Inflammatory macrophage treated with lipopolysaccharide for 1 hour (primary cell): Measurements from ENCODE around the gene CDX2.
"Not testable (repeated sequence)": the region's sequence is repeated elsewhere in the genome, so short reads cannot be mapped to it uniquely, and the experiment has no call there.

Source experiments
- DNase-seq, 2 donors: peaks; one replicate each; pipeline ENCODE4 v3.0.0-alpha.2; 2020 to 2022

The CDX2 gene

GRCh38 chr13:27964206-27964605 is 4.9 kb downstream of the CDX2 start:
- not testable (repeated sequence) for DNase-seq

- DNase-seq: no peak
These were observed 5.6 kb downstream of the CDX2 start for GRCh38 chr13:27963491-27963890.

GRCh38 chr13:27962982-27963381 is 6.1 kb downstream of the CDX2 start:
- no peak for DNase-seq

DNA sequence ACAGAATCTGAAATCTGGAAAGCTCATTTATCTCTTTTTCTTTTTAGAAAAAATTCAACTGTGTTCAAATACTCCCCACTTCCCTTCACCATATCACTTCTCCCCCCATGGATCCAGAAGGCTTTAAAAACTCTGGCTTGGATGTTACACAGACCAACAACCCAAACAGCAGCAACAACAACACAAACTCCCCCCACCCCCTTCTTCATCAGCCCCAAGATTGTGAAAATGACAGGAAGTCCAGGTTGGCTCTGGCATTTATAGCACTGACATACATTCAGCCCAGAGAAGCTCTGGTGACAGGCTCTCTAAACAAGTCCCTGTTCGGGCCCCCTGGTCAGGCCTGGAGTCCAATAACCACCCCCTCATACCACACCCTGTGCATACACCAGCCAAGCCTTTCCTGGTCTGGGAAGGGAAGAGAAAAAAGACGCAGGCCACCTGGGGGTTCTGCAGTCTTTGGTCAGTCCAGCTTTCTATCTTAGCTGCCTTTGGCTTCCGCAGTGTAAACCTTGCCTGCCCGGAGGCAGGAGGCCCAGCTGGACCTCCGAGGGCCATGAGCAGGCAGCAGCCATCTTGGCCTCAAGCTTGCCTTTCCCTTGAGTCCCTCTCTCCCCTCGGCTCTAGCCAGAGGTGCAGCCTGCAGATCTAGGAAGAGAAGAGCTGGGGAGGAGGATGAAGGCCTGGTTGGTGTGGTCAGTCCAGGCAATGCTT is 6.8 kb downstream of the CDX2 start:
- no peak for DNase-seq

- DNase-seq: peak; percentile 39 to 41
These were observed 7.7 kb downstream of the CDX2 start for GRCh38 chr13:27961227-27962085.

- peak; percentile 27 to 62 for DNase-seq
These were observed 8.5 kb downstream of the CDX2 start for GRCh38 chr13:27960362-27961226.

- no peak for DNase-seq
These were observed 9.1 kb downstream of the CDX2 start for GRCh38 chr13:27959976-27960361.

DNA sequence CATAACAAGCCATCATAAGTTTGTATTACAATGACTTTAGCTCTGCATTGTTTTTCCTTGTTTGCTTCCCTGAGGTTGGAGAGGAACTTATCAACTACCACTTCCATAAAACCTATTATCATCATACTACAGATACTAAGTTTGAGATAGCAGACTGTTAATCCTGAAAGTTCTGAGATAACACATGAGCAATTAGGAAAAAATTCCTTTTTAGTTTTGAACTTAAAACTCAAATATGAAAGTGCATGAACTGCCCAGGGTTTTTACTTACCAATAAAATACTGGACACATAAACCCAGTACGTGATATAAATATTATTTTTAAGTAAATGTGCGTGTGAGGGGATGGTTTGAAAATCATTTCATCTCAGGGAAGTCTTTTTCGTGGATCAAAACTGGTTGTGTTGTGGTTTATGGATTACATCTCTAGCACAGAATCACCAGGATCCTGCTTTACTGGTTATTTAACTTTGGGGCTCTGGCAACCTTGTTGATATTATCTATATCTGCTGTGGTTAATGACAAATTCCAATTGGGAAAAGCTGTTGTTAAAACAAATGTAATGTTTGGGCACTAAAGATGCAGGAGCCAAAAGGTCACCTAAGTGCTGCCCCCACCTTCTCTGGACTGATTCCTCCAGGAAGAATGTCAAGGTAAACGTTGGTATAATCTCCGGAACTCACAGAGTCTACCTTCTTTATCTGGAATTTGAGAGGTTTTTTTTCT is 12.4 kb downstream of the CDX2 start:
- no peak for DNase-seq

DNA sequence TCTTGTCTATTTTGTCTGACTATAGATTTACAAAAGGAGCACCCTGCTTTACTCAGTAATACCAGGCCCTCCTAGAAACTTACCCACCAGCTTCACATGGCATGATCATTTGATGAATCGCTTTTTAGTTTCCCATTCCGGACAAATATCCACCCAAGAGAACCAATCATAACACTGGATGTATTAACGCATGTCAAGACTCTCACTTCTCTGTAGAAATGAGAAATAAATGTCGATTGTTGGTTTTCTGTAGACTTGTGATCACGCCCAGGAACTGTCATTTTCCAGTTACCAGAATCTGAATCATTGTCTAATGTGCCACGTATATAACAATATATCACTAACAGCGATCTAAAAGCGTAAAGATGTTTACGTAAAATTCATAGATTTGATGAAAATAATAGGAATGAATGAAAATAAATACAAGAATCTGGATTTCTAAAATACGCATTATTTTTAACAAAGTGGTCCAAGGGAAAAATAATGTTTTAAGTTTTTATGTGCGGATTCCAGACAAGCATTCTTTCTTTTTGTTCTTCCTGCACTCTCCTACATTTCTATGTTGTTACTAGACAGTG is 14.0 kb downstream of the CDX2 start:
- no peak for DNase-seq

- no peak for DNase-seq
These were observed 14.7 kb downstream of the CDX2 start for GRCh38 chr13:27954406-27954851.

DNA sequence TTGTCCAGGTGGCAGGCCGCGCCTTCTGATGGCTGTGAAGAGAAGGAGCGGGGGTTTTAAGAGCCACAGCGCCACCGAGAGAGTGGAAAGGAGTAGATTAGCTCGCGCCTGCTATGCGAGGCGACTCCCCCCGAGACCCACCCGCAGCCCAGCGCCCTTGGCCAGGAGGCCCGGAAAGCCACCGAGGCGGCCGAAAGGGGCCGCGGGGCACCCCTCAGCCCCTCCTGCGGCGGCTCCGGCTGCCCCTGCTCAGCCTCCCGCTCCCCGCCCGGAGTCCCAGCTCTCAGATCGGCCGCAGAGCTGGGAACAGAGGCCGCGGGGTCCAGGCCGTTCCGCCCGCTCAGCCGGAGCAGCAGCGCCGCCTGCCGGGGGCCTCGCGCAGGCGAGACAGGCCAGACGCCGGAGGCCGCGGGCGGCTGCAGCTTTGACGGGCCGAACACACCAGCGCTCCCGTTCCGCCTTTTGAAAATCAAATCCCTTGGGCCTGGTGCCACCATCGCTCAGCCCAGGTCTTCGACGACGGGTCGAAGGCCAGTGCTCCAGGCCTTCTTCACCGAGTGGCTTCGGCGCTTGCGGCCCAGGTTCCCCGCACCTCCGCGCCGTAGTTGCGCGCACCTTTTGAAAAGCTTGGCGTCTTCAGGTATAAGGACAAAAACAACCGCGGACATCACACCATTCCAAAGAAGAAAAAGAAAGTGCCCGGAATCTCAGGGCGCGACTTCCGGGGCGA is 15.3 kb downstream of the CDX2 start:
- peak; percentile 67 to 79 for DNase-seq

GRCh38 chr13:27952876-27953675 is 16.0 kb downstream of the CDX2 start:
- DNase-seq: no peak

GRCh38 chr13:27942972-27943371 is 26.1 kb downstream of the CDX2 start:
- no peak for DNase-seq

DNA sequence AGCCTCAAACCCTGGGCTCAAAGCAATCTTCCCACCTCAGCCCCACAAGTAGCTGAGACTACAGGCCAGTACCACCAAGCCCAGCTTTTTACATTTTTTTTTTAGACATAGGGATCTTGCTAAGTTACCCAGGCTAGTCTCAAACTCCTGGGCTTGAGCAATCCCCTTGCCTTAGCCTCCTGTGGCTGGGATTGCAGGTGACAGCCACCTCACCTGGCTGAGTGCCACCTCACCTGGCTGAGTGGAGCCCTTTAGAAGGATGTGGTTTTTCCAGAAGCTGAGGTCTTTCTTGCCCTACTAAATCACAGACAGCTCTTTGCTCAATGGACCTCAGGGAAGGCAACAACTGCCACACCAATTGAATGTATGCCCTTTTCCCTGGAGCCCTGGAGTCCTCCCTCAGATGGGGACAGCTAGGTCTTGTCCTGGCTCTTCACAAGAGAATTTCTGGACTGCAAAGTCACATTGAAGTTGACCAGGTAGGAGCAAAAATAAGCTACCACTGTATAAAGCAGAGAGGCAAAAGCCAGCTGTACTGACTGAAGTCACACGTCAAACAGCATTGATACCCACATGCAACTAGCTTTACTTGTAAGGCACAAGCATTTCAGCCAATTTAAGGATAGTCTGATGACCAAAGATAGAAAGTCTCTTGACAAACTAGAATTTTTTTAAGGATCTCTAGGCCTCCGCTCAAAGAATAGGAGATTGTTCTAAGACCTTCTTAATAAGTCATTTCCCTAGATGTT is 35.4 kb downstream of the CDX2 start:
- no peak for DNase-seq

DNA sequence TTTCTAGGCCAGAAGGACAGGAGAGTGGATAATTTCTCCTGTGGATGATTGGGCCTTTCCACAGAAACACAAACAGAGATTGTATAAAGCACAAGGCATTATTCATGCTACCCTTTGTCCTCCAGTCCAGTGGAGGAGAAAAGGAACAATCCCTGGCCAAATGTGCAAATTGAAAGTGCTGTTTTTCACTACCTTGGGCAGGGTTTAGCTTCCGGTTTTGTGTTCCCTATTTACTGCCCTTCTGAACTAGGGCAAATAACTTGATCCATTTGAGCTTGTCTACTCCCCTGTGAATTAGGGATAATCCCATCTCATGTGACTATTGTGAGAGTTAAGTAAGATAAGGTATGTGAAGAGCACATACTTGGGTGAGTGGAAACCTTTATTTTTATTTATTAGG is 36.0 kb downstream of the CDX2 start:
- DNase-seq: no peak

GRCh38 chr13:27929868-27930267 is 39.2 kb downstream of the CDX2 start:
- no peak for DNase-seq

DNA sequence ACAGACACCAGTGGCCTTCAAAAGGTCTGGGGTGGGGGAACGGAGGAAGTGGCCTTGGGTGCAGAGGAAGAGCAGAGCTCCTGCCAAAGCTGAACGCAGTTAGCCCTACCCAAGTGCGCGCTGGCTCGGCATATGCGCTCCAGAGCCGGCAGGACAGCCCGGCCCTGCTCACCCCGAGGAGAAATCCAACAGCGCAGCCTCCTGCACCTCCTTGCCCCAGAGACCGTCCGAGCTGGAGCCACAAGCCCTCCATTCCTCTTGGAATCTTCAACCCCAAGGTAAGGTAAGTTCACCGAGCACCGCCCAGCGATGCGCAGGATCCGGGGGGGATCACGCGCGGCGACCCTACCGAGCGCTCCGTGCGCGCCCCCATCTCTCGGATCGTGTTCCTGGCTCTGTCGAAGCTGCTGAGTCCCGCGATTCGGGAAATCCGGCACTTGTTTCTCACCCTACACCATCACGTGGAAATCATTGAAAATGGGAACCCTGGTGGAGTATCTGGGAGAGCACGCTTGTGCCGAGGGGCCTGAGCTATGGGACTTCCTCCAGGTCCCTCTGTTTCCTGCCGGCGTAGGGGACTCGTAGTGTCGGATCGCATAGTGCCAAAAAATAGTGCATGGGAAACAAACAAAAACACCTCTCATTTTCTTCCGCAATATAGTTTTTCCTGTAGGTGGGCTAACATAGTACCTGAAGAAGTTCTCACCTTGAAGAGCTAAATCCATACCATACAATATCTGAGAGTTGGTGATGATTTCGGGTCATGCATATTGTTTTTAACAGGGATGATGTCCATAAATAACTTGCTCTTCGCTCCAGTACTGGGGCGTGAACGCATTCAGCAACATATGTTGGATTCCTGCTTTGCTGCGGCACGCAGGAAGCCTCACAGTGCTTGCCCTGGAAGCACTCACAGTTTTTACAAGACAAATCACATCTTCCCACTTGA is 40.0 kb downstream of the CDX2 start:
- no peak for DNase-seq

DNA sequence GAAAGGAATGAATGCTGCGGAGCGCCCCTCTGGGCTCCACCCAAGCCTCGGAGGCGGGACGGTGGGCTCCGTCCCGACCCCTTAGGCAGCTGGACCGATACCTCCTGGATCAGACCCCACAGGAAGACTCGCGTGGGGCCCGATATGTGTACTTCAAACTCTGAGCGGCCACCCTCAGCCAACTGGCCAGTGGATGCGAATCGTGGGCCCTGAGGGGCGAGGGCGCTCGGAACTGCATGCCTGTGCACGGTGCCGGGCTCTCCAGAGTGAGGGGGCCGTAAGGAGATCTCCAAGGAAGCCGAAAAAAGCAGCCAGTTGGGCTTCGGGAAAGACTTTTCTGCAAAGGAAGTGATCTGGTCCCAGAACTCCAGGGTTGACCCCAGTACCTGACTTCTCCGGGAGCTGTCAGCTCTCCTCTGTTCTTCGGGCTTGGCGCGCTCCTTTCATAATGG is 40.7 kb downstream of the CDX2 start:
- no peak for DNase-seq
